Transverse colon (tissue), 4 donors: Measurements from ENCODE around the gene GDPD5. TPM values are rescaled to one million over a fixed set of nuclear protein-coding genes. Genes with fewer than 3 reads are reported as not detected.

Experiments used
- DNase-seq: peaks from one replicate; pipeline ENCODE4 v3.0.0-alpha.2; 2019
- H3K27ac ChIP-seq, 4 donors: fragments of 200-600 bp; sonication (generic); 2 replicates each; pipeline ENCODE4 v1.5.1; 2016 to 2018; ENCODE audit warnings: inconsistent platforms in 4 of 4
- H3K27me3 ChIP-seq: fragments of 200-600 bp; sonication (generic); 2 replicates; pipeline ENCODE4 v1.5.1; 2017; ENCODE audit warnings: inconsistent platforms
- H3K36me3 ChIP-seq, 4 donors: fragments of 200-600 bp; sonication (generic); 2 replicates each; pipeline ENCODE4 v1.5.1; 2017 to 2019; ENCODE audit warnings: inconsistent platforms in 4 of 4
- H3K4me1 ChIP-seq, 4 donors: fragments of 200-600 bp; sonication (generic); 2 replicates each; pipeline ENCODE4 v1.5.1; 2017 to 2020; ENCODE audit warnings: inconsistent platforms in 4 of 4
- H3K4me3 ChIP-seq, 4 donors: fragments of 200-600 bp; sonication (generic); 1 replicate in 1 of 4; 2 replicates in 3 of 4; pipeline versions ENCODE4 v1.5.1 to v1.6.1; 2017 to 2019; ENCODE audit warnings: inconsistent platforms in 4 of 4
- H3K9me3 ChIP-seq, 2 donors: fragments of 200-600 bp; sonication (generic); 2 replicates each; pipeline ENCODE4 v1.5.1; 2017 to 2019; ENCODE audit warnings: inconsistent platforms in 2 of 2
- EP300 ChIP-seq: sonication (generic); formaldehyde crosslinking; IDR thresholded peaks from one replicate; pipeline ENCODE4 v1.6.1; 2017; ENCODE audit warnings: antibody characterized with exemption, low read depth
- POLR2A ChIP-seq: fragments of 450-650 bp; IDR thresholded peaks from one replicate; pipeline ENCODE4 v1.6.1; 2016; ENCODE audit warnings: antibody characterized with exemption, mild to moderate bottlenecking, moderate library complexity
- POLR2AphosphoS5 ChIP-seq, 3 donors: sonication (generic); formaldehyde crosslinking; IDR thresholded peaks; one replicate each; pipeline ENCODE4 v1.6.1; 2016; ENCODE audit warnings: antibody characterized with exemption in 3 of 3
- WGBS, 2 donors: methylation state at CpG; one replicate each; pipeline ENCODE4 v1.1.5; 2018; ENCODE audit warnings: low coverage in 1 of 2; 5-methylcytosine and 5-hydroxymethylcytosine counted together
- in situ Hi-C, 4 donors: fragments of 200-750 bp; cut with MboI; loops; one replicate each; pipeline versions ENCODE4 v1.15.0 to v1.15.1; 2017; ENCODE audit warnings: low sequenced_read_pairs in 3 of 4, low pct_ligation_motif_present in 1 of 4, low pct_unique_long_range_greater_than_20kb in 1 of 4
- intact Hi-C: fragments of 100-400 bp; cut with DNase I; formaldehyde crosslinking; loops from one replicate; pipeline ENCODE4 v1.15.1; 2023; ENCODE audit warnings: low total_unique reads
- total RNA-seq, 4 donors: library from RNA; depleted of rRNA; stranded (reverse); fragments of >200 nt; gene quantifications; one replicate each; pipeline ENCODE4 v1.1.0, GENCODE V29; 2016
- TF ChIP-seq, protein P1 (sequence below), 5 experiments: fragments of 200-600 bp in 3 of 5; fragments of 450-650 bp in 2 of 5; sonication (generic) in 3 of 5; IDR thresholded peaks; 1 replicate in 2 of 5; 2 replicates in 3 of 5; pipeline ENCODE4 v1.5.1; 2016 to 2017; ENCODE audit warnings: antibody characterized with exemption in 5 of 5, inconsistent platforms in 3 of 5, mild to moderate bottlenecking in 2 of 5, moderate library complexity in 1 of 5

GDPD5 gene
- total RNA-seq, 4 donors from 2014 or later, result 3.7 to 10.1 (median 7.1) TPM; not detected in 1

GRCh38 chr11:75504501-75504900 lies 21.2 kb downstream of the GDPD5 start:
- Histone ChIP-seq H3K4me3 (no peak overlapping the region), H3K9me3 (no peaks in the 10 kb centered on the region), H3K27me3 (no peaks in the 10 kb centered on the region), H3K27ac (no peak overlapping the region), H3K4me1 (peaks cover 0 to 11% (median 8%) of the 10 kb centered on the region in 4 donors), H3K36me3 (no peaks in the 10 kb centered on the region)
- TF ChIP-seq POLR2AphosphoS5 (IDR thresholded peaks at IDR 0.05) (no peak), EP300 (no peak), POLR2A (no peak)
- TF ChIP-seq, protein P1, sequence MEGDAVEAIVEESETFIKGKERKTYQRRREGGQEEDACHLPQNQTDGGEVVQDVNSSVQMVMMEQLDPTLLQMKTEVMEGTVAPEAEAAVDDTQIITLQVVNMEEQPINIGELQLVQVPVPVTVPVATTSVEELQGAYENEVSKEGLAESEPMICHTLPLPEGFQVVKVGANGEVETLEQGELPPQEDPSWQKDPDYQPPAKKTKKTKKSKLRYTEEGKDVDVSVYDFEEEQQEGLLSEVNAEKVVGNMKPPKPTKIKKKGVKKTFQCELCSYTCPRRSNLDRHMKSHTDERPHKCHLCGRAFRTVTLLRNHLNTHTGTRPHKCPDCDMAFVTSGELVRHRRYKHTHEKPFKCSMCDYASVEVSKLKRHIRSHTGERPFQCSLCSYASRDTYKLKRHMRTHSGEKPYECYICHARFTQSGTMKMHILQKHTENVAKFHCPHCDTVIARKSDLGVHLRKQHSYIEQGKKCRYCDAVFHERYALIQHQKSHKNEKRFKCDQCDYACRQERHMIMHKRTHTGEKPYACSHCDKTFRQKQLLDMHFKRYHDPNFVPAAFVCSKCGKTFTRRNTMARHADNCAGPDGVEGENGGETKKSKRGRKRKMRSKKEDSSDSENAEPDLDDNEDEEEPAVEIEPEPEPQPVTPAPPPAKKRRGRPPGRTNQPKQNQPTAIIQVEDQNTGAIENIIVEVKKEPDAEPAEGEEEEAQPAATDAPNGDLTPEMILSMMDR (IDR thresholded peaks at IDR 0.05), result no peak
- in situ Hi-C loops, result no loop called here
- no peak for DNase-seq
- 92 to 93% methylated on average over 5 of the region's 5 CpGs for WGBS, 2 donors
- intact Hi-C loops, result no loop called here

DNA sequence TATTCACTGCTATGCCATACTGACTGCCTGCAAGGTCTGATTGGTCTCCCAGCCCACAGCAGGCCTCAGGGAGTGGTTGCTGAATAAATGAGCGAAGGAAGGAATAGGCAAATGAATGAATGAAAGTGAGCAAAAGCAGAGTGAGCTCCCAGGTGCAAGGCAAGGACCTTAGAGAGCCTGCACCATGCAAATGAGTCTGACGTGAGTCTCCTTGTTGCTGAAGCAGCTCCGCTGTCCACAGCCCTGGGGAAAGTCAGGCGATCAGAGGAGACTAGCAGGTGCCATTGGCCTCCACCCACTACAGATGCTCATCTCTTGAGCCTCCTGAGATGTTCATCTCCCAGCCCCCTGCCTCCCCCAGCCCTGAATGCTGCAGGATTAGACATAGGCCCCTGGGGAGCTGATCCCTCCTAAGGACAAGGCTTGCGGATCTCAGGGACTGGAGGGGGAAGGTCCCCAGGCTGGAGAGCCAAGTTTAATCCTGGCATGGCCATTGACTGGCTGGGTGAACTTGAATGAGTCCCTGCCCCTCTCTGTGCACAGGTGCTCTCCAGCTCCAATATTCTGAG lies 22.1 kb downstream of the GDPD5 start:
- Histone ChIP-seq H3K4me1 (peaks cover 0 to 17% (median 11%) of the 10 kb centered on the region in 4 donors), H3K9me3 (no peaks in the 10 kb centered on the region), H3K36me3 (no peaks in the 10 kb centered on the region), H3K4me3 (no peak overlapping the region), H3K27me3 (no peaks in the 10 kb centered on the region), H3K27ac (no peak overlapping the region)
- 84 to 97% methylated on average over 3 to 5 of the region's 5 CpGs for WGBS, 2 donors
- no peak for TF ChIP-seq POLR2AphosphoS5 (IDR thresholded peaks at IDR 0.05)
- TF ChIP-seq POLR2A, result no peak
- TF ChIP-seq EP300, result no peak
- TF ChIP-seq, protein P1 (IDR thresholded peaks at IDR 0.05), result no peak
- intact Hi-C loops (no loop called here), in situ Hi-C loops (no loop called here)
- peak; percentile 21 for DNase-seq

DNA sequence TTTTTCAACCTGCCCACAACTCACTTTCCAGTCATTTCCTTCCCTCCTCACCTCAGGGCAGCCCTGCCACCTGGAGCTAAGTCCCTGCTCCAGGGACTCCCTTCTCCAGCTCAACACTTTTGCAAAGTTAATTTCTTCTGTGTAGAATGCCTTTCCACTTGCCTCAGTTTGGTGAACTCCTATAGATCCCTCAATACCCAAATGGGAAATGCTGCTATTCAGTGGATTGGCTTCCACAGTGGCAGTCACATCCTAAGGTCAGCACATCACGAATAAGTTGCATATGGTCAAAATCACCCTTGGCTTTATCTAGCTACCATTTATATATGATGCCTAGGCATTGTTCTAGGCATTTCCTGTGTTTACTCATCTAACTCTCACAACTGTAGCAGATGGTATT lies 23.6 kb downstream of the GDPD5 start:
- H3K27ac ChIP-seq, result no peak overlapping the region
- H3K27me3 ChIP-seq, result no peaks in the 10 kb centered on the region
- in situ Hi-C loops (no loop called here), intact Hi-C loops (no loop called here)
- TF ChIP-seq EP300 (no peak), POLR2A (no peak), POLR2AphosphoS5 (IDR thresholded peaks at IDR 0.05) (no peak)
- TF ChIP-seq, protein P1 (IDR thresholded peaks at IDR 0.05), result no peak
- H3K4me3 ChIP-seq, result no peak overlapping the region
- peaks cover 0 to 16% (median 9%) of the 10 kb centered on the region in 4 donors for H3K4me1 ChIP-seq
- 82% methylated on average over 1 of the region's 1 CpG; no CpG with 5 or more reads in 1 of the 2 donors for WGBS, 2 donors
- H3K9me3 ChIP-seq, result no peaks in the 10 kb centered on the region
- no peaks in the 10 kb centered on the region for H3K36me3 ChIP-seq
- DNase-seq, result no peak

- no peak overlapping the region for H3K4me3 ChIP-seq
- H3K27ac ChIP-seq, result no peak overlapping the region
- no peaks in the 10 kb centered on the region for H3K36me3 ChIP-seq
- peaks cover 0 to 12% (median 8%) of the 10 kb centered on the region in 4 donors for H3K4me1 ChIP-seq
- TF ChIP-seq, protein P1 (IDR thresholded peaks at IDR 0.05), result no peak
- no peak for TF ChIP-seq POLR2AphosphoS5 (IDR thresholded peaks at IDR 0.05)
- no peak for TF ChIP-seq POLR2A
- no peak for TF ChIP-seq EP300
- H3K9me3 ChIP-seq, result no peaks in the 10 kb centered on the region
- 79 to 89% methylated on average over 3 to 4 of the region's 4 CpGs for WGBS, 2 donors
- no peaks in the 10 kb centered on the region for H3K27me3 ChIP-seq
- intact Hi-C loops (no loop called here), in situ Hi-C loops (no loop called here)
- no peak for DNase-seq
These were observed 25.0 kb downstream of the GDPD5 start for GRCh38 chr11:75500742-75501141.
